H1 (cell line): ENCODE results near the gene IRF9. TPM values are rescaled to one million over a fixed set of nuclear protein-coding genes. Genes with fewer than 3 reads are reported as not detected.

ENCODE experiments used
- CTCF ChIA-PET: fragments of 300-600 bp; sonication (Branson Sonifier 250); formaldehyde crosslinking; loops from one replicate; lab custom pipeline; 2021; ENCODE audit not compliant: partially characterized antibody; lab: Charles Lee
- POLR2A ChIA-PET: fragments of 300-600 bp; sonication (Branson Sonifier 250); formaldehyde crosslinking; loops from one replicate; lab custom pipeline; 2021; ENCODE audit warnings: inconsistent platforms; ENCODE audit not compliant: partially characterized antibody; lab: Charles Lee
- DNase-seq, 2 experiments: peaks; one replicate each; pipeline versions ENCODE4 v3.0.0 to v3.0.0-alpha.2; 2010 to 2022; ENCODE audit warnings: low spot score in 2 of 2, low read depth in 1 of 2, mixed read lengths in 1 of 2
- FAIRE-seq: peaks from 2 replicates; lab custom pipeline; 2011; peaks lifted over from hg19 to GRCh38; lab: Jason Lieb, UNC
- H2AFZ ChIP-seq: 2 replicates; pipeline ENCODE4 v1.8.1; 2012; ENCODE audit warnings: low read length, inconsistent platforms
- H2AK5ac ChIP-seq: 2 replicates; pipeline ENCODE4 v1.6.1; 2013; ENCODE audit warnings: low read depth, low read length
- H2BK120ac ChIP-seq: replicated peaks from 2 replicates; pipeline ENCODE3; 2013; ENCODE audit warnings: low read depth, low read length, inconsistent platforms
- H2BK12ac ChIP-seq: 2 replicates; pipeline ENCODE4 v1.6.1; 2013; ENCODE audit warnings: low read depth, low read length
- H2BK15ac ChIP-seq: 2 replicates; pipeline ENCODE4 v1.6.1; 2013; ENCODE audit warnings: low read length
- H2BK20ac ChIP-seq: 2 replicates; pipeline ENCODE4 v1.6.1; 2013; ENCODE audit warnings: low read length
- H2BK5ac ChIP-seq: 2 replicates; pipeline ENCODE4 v1.6.1; 2013; ENCODE audit warnings: low read depth, low read length
- H3K14ac ChIP-seq: 2 replicates; pipeline ENCODE4 v1.6.1; 2013; ENCODE audit warnings: inconsistent platforms; ENCODE audit not compliant: insufficient read length
- H3K18ac ChIP-seq: 2 replicates; pipeline ENCODE4 v1.6.1; 2013; ENCODE audit warnings: low read length; ENCODE audit errors: extremely low read depth
- H3K23ac ChIP-seq: 2 replicates; pipeline ENCODE4 v1.6.1; 2013; ENCODE audit warnings: inconsistent platforms; ENCODE audit not compliant: insufficient read length
- H3K23me2 ChIP-seq: 2 replicates; pipeline ENCODE4 v1.6.1; 2013; ENCODE audit warnings: low read depth, low read length
- H3K27ac ChIP-seq: 2 replicates; pipeline ENCODE4 v1.6.1; 2011; ENCODE audit warnings: low read depth, low read length, inconsistent platforms
- H3K27me3 ChIP-seq, 4 experiments: replicated peaks in 1 of 4; 1 replicate in 1 of 4; 2 replicates in 3 of 4; pipeline versions ENCODE4 v1.6.1 to v1.8.1; 2011 to 2013; ENCODE audit warnings: low read length in 3 of 4, mild to moderate bottlenecking in 3 of 4, inconsistent platforms in 2 of 4, mixed read lengths in 2 of 4, moderate library complexity in 1 of 4; ENCODE audit not compliant: control insufficient read depth in 3 of 4, insufficient read depth in 3 of 4; ENCODE audit errors: extremely low read depth in 1 of 4
- H3K36me3 ChIP-seq, 4 experiments: 2 replicates each; pipeline versions ENCODE4 v1.6.1 to v1.8.1; 2011 to 2013; ENCODE audit warnings: mild to moderate bottlenecking in 4 of 4, low read length in 3 of 4, moderate library complexity in 2 of 4, control low read depth in 1 of 4, inconsistent platforms in 1 of 4; ENCODE audit not compliant: insufficient read depth in 4 of 4, control insufficient read depth in 2 of 4
- H3K4ac ChIP-seq: replicated peaks from 2 replicates; pipeline ENCODE3; 2013; ENCODE audit warnings: low read length, low read depth, mixed read lengths, inconsistent platforms; ENCODE audit not compliant: insufficient read length
- H3K4me1 ChIP-seq, 4 experiments: replicated peaks in 1 of 4; 1 replicate in 1 of 4; 2 replicates in 3 of 4; pipeline versions ENCODE4 v1.6.1 to v1.8.1; 2011 to 2013; ENCODE audit warnings: low read length in 3 of 4, inconsistent platforms in 2 of 4, mixed read lengths in 1 of 4; ENCODE audit not compliant: insufficient read depth in 4 of 4, control insufficient read depth in 3 of 4
- H3K4me2 ChIP-seq, 2 experiments: 2 replicates each; pipeline versions ENCODE4 v1.6.1 to v1.8.1; 2011 to 2013; ENCODE audit warnings: low read depth in 2 of 2, low read length in 2 of 2, control low read depth in 1 of 2, inconsistent platforms in 1 of 2, mild to moderate bottlenecking in 1 of 2; ENCODE audit not compliant: insufficient read depth in 1 of 2
- H3K4me3 ChIP-seq, 4 experiments: fragments of 200-600, 300-600 bp in 1 of 4; sonication (generic), shearing (Covaris generic), sonication (Bioruptor Twin) in 1 of 4; 2 replicates each; pipeline versions ENCODE4 v1.5.1 to v1.8.1; 2011 to 2016; ENCODE audit warnings: low read length in 4 of 4, low read depth in 3 of 4, control low read depth in 2 of 4, inconsistent platforms in 2 of 4, mild to moderate bottlenecking in 2 of 4, mixed read lengths in 1 of 4, moderate library complexity in 1 of 4; ENCODE audit not compliant: insufficient read depth in 2 of 4; ENCODE audit errors: extremely low read depth in 1 of 4
- H3K56ac ChIP-seq: replicated peaks from 2 replicates; pipeline ENCODE3; 2013; ENCODE audit warnings: low read depth, mild to moderate bottlenecking, mixed read lengths, low read length, inconsistent platforms; ENCODE audit not compliant: insufficient read length
- H3K79me1 ChIP-seq: 2 replicates; pipeline ENCODE4 v1.6.1; 2013; ENCODE audit warnings: low read depth, low read length, control low read depth
- H3K79me2 ChIP-seq, 2 experiments: 2 replicates each; pipeline versions ENCODE4 v1.6.1 to v1.8.1; 2012 to 2013; ENCODE audit warnings: low read length in 2 of 2, mild to moderate bottlenecking in 2 of 2, inconsistent platforms in 1 of 2; ENCODE audit not compliant: insufficient read depth in 2 of 2, control insufficient read depth in 1 of 2
- H3K9ac ChIP-seq, 4 experiments: replicated peaks in 1 of 4; 1 replicate in 1 of 4; 2 replicates in 3 of 4; pipeline versions ENCODE4 v1.6.1 to v1.8.1; 2011 to 2013; ENCODE audit warnings: low read depth in 3 of 4, low read length in 3 of 4, control low read depth in 2 of 4, mild to moderate bottlenecking in 2 of 4, moderate library complexity in 2 of 4, inconsistent platforms in 1 of 4; ENCODE audit errors: extremely low read depth in 1 of 4
- H3K9me3 ChIP-seq, 2 experiments: 2 replicates each; pipeline versions ENCODE4 v1.6.1 to v1.8.1; 2012 to 2013; ENCODE audit warnings: mild to moderate bottlenecking in 2 of 2, moderate library complexity in 2 of 2, control low read depth in 1 of 2, inconsistent platforms in 1 of 2, low read depth in 1 of 2, low read length in 1 of 2, mixed read lengths in 1 of 2; ENCODE audit not compliant: insufficient read depth in 2 of 2
- H4K20me1 ChIP-seq, 2 experiments: replicated peaks in 1 of 2; 2 replicates each; pipeline versions ENCODE3 to v1.8.1; 2011 to 2013; ENCODE audit warnings: inconsistent platforms in 2 of 2, low read length in 2 of 2, mild to moderate bottlenecking in 1 of 2; ENCODE audit not compliant: insufficient read depth in 2 of 2, control insufficient read depth in 1 of 2
- H4K5ac ChIP-seq: 2 replicates; pipeline ENCODE4 v1.6.1; 2013; ENCODE audit warnings: low read length, low read depth, mixed read lengths, inconsistent platforms; ENCODE audit not compliant: insufficient read length
- H4K8ac ChIP-seq: 2 replicates; pipeline ENCODE4 v1.8.0; 2013; ENCODE audit warnings: mild to moderate bottlenecking, moderate library complexity, low read length, inconsistent platforms; ENCODE audit not compliant: insufficient read depth; ENCODE audit errors: extremely low read depth
- H4K91ac ChIP-seq: replicated peaks from 2 replicates; pipeline ENCODE3; 2013; ENCODE audit warnings: low read length, mixed read lengths, inconsistent platforms; ENCODE audit not compliant: insufficient read length
- CHD1 ChIP-seq: IDR thresholded peaks from 2 replicates; pipeline ENCODE4 v1.6.1; 2012; ENCODE audit warnings: low read depth, low read length, improper control_type of control experiment
- KDM4A ChIP-seq: IDR thresholded peaks from one replicate; pipeline ENCODE4 v1.7.1; 2012; ENCODE audit warnings: low read depth, mild to moderate bottlenecking, moderate library complexity, low read length, inconsistent platforms; ENCODE audit not compliant: severe bottlenecking
- POLR2A ChIP-seq, 2 experiments: IDR thresholded peaks; 1 replicate in 1 of 2; 2 replicates in 1 of 2; pipeline ENCODE4 v1.6.1; 2011; ENCODE audit warnings: low read depth in 2 of 2, low read length in 2 of 2, mild to moderate bottlenecking in 2 of 2; ENCODE audit errors: control extremely low read depth in 1 of 2
- RNF2 ChIP-seq: fragments of 200-900, 300-1000 bp; sonication (generic); IDR thresholded peaks from 2 replicates; pipeline ENCODE4 v1.7.1; 2016; ENCODE audit warnings: borderline replicate concordance, low read depth, mild to moderate bottlenecking, antibody characterized with exemption, low read length; ENCODE audit not compliant: poor library complexity, severe bottlenecking; ENCODE audit errors: missing control alignments
- SIRT6 ChIP-seq: IDR thresholded peaks from one replicate; pipeline ENCODE4 v1.7.1; 2012; ENCODE audit warnings: low read length, inconsistent platforms
- TAF7 ChIP-seq: optimal IDR thresholded peaks from 2 replicates; pipeline ENCODE3; 2011; ENCODE audit warnings: low read depth, mild to moderate bottlenecking, inconsistent platforms, low read length, moderate library complexity, borderline replicate concordance
- WGBS, 2 experiments: shearing (Covaris generic) in 1 of 2; methylation state at CpG; one replicate each; pipeline versions ENCODE4 v1.1.6 to v1.1.7; 2013 to 2015; ENCODE audit warnings: low lambda C conversion rate in 2 of 2, mixed read lengths in 2 of 2, inconsistent platforms in 1 of 2, low coverage in 1 of 2, missing lambda C conversion rate in 1 of 2; ENCODE audit not compliant: insufficient replicate concordance in 2 of 2, insufficient coverage in 1 of 2, insufficient read length in 1 of 2; ENCODE audit errors: extremely low coverage in 1 of 2, missing lambda C conversion rate in 1 of 2; 5-methylcytosine and 5-hydroxymethylcytosine counted together
- polyA plus RNA-seq, 7 experiments: library from polyadenylated mRNA; depleted of rRNA in 3 of 7; stranded (reverse) in 5 of 7; unstranded in 2 of 7; fragments of >200 nt in 5 of 7; fragments of 200-250 nt in 2 of 7; gene quantifications; 1 replicate in 5 of 7; 2 replicates in 1 of 7; 4 replicates in 1 of 7; pipeline versions ENCODE4 v1.2.1 to v1.2.3, GENCODE V29; 2011 to 2013; ENCODE audit warnings: missing spikeins in 2 of 7, mixed read lengths in 2 of 7
- total RNA-seq: library from RNA; stranded (reverse); fragmentation: NEBNext Ultra II Directional; extraction: Animal tissue kit (Norgen Biotek cat#: 25700); gene quantifications from 2 replicates; pipeline ENCODE4 v1.2.1, GENCODE V29; 2021
- TF ChIP-seq, protein P1 (sequence below), 3 experiments: IDR thresholded peaks; 1 replicate in 2 of 3; 2 replicates in 1 of 3; pipeline versions ENCODE4 v1.5.1 to v1.6.1; 2011; ENCODE audit warnings: low read length in 3 of 3, mild to moderate bottlenecking in 3 of 3, inconsistent platforms in 2 of 3, low read depth in 1 of 3, moderate library complexity in 1 of 3; ENCODE audit not compliant: insufficient read depth in 1 of 3; ENCODE audit errors: control extremely low read depth in 1 of 3

IRF9 gene
- total and polyA plus RNA-seq, 2 of the 8 experiments (the other 6 are each of a cell fraction or from before 2014, with no cell fraction given), result 11.4 to 13.2 TPM

GRCh38 chr14:24183014-24183481 lies 22.0 kb downstream of the IRF9 start:
- H3K14ac ChIP-seq, result no peak overlapping the region
- no peak overlapping the region for H3K4me2 ChIP-seq
- H2BK120ac ChIP-seq, result no peak overlapping the region
- H3K23me2 ChIP-seq, result peaks cover 3% of the 10 kb centered on the region; the same call in 1 of the 2 replicates
- H3K9ac ChIP-seq, result no peak overlapping the region
- POLR2A ChIA-PET, result interaction anchor here (0.8 to 9.3 kb wide), 8 partner anchors 8 to 58 kb away, joined by 3 to 158 read pairs (median 6); partner anchors contain the start of genes EMC9, IRF9, REC8 and RNF31
- no peak overlapping the region for H4K5ac ChIP-seq
- H3K79me2 ChIP-seq, result peaks cover 0 to 13% of the 10 kb centered on the region in 2 experiments; a peak in 2 of 4 replicates
- CTCF ChIA-PET, result interaction anchor here (1.0 to 1.3 kb wide), 2 partner anchors 11 to 22 kb away, joined by 4 to 5 read pairs; partner anchors contain the start of genes IRF9 and REC8
- H3K18ac ChIP-seq, result no peak overlapping the region
- no peak for DNase-seq
- FAIRE-seq, result no peak
- peaks cover 0 to 6% (median 4%) of the 10 kb centered on the region in 4 experiments; a peak in 6 of 7 replicates for H3K4me1 ChIP-seq
- no peak overlapping the region for H2BK5ac ChIP-seq
- no peak overlapping the region for H2BK15ac ChIP-seq
- no peak overlapping the region for H2AK5ac ChIP-seq
- H3K23ac ChIP-seq, result no peak overlapping the region
- no peak overlapping the region for H3K56ac ChIP-seq
- WGBS, 2 experiments, result 94% methylated on average over 13 of the region's 15 CpGs; no CpG with 5 or more reads in 1 of the 2 experiments
- peaks cover 2 to 28% of the 10 kb centered on the region in 2 experiments for H4K20me1 ChIP-seq
- H3K27ac ChIP-seq, result no peak overlapping the region
- no peak overlapping the region for H4K91ac ChIP-seq
- no peak overlapping the region for H3K4ac ChIP-seq
- no peak overlapping the region for H3K4me3 ChIP-seq
- H3K36me3 ChIP-seq, result peaks cover 26 to 83% (median 69%) of the 10 kb centered on the region in 4 experiments
- H3K9me3 ChIP-seq, result no peaks in the 10 kb centered on the region
- H2AFZ ChIP-seq, result no peak overlapping the region
- no peak overlapping the region for H2BK12ac ChIP-seq
- H4K8ac ChIP-seq, result no peak overlapping the region; the same call in 1 of the 2 replicates
- TF ChIP-seq POLR2A (IDR thresholded peaks at IDR 0.05; ENCODE audit: control extremely low read depth in 1 of 2, low read depth in 2 of 2, low read length in 2 of 2) (no peak), CHD1 (no peak), TAF7 (no peak), RNF2 (no peak), KDM4A (no peak), SIRT6 (no peak)
- TF ChIP-seq, protein P1, sequence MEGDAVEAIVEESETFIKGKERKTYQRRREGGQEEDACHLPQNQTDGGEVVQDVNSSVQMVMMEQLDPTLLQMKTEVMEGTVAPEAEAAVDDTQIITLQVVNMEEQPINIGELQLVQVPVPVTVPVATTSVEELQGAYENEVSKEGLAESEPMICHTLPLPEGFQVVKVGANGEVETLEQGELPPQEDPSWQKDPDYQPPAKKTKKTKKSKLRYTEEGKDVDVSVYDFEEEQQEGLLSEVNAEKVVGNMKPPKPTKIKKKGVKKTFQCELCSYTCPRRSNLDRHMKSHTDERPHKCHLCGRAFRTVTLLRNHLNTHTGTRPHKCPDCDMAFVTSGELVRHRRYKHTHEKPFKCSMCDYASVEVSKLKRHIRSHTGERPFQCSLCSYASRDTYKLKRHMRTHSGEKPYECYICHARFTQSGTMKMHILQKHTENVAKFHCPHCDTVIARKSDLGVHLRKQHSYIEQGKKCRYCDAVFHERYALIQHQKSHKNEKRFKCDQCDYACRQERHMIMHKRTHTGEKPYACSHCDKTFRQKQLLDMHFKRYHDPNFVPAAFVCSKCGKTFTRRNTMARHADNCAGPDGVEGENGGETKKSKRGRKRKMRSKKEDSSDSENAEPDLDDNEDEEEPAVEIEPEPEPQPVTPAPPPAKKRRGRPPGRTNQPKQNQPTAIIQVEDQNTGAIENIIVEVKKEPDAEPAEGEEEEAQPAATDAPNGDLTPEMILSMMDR (IDR thresholded peaks at IDR 0.05; ENCODE audit: control extremely low read depth in 1 of 3, insufficient read depth in 1 of 3, low read depth in 1 of 3, low read length in 3 of 3), result no peak
- peaks cover 14% of the 10 kb centered on the region for H3K79me1 ChIP-seq
- no peaks in the 10 kb centered on the region for H3K27me3 ChIP-seq
- no peak overlapping the region for H2BK20ac ChIP-seq
